RKO (cell line): ENCODE data around the gene ZNF423.
A peak's percentile ranks its signal among the peaks of the same experiment; 100 is the strongest.

Experiments used
- DNase-seq: peaks from one replicate; pipeline ENCODE4 v3.0.0-alpha.2; 2016; ENCODE audit warnings: low spot score

ZNF423 gene

DNA sequence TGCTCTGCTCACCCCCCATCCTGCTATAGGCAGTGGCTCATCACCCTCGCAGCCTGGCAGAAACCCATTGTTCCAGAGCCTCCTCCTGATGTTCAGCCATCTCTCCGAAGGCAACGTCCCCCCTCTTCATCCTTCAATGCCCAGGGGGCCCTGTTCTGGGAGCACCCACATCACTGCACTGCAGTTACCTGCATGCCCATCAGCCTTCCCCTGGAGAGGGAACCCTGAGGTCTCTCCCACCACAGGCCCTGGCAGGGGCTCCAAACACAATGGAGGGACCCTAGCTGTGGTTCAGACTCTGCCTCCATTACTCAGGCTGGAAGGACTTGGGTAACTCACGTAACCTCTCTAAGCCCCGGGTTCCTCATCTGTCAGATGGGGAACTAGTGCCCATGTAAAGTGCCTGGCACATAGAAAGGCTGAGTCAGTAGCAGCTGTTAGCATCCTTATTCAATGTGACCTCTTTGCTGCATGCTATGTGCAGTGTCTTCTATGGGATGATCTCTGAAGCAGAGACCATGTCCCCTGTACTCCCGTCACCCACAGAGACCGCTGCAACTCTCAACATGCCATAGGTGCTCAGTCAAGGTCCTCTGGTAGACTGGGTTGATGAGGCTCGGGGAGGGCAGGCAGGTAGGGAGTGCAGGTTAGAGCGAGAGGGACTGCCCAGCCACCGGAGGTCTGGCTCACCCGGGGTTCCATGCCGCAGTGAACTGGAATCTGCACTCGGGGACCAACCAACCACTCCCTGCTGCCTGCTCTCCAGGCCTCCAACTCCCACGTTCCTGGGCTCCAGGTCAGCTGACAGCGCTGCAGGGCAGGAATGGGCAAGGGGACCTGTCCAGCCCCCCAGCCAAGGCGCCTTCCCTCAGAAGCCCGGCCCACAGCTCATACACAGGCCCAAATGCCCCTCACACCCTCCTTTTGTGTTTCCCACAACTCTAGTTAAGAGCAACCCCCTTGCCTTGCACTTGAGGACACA, 233.2 kb downstream of the ZNF423 start:
- DNase-seq = no peak

GRCh38 chr16:49622084-49622390, 233.9 kb downstream of the ZNF423 start:
- no peak for DNase-seq

GRCh38 chr16:49621241-49622083, 234.4 kb downstream of the ZNF423 start:
- no peak for DNase-seq

DNA sequence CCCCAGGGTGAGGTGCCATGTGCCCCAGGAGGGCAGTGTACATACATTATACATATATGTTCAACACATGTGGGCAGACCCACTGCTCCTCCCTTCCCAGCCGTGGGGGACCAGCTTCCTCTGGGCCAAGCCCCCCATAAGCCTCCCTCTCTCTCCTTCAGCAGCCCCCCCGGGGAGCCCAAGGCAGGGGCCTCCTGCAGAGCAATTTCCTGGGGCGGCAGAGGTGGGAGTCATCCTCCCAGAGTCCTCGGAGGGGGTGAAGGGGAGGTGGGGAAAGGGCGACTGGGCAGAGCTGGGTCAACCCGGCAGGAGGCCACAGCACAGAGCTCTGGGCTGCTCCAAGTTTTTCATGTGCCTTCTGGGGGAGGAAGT, 235.1 kb downstream of the ZNF423 start:
- no peak for DNase-seq

DNA sequence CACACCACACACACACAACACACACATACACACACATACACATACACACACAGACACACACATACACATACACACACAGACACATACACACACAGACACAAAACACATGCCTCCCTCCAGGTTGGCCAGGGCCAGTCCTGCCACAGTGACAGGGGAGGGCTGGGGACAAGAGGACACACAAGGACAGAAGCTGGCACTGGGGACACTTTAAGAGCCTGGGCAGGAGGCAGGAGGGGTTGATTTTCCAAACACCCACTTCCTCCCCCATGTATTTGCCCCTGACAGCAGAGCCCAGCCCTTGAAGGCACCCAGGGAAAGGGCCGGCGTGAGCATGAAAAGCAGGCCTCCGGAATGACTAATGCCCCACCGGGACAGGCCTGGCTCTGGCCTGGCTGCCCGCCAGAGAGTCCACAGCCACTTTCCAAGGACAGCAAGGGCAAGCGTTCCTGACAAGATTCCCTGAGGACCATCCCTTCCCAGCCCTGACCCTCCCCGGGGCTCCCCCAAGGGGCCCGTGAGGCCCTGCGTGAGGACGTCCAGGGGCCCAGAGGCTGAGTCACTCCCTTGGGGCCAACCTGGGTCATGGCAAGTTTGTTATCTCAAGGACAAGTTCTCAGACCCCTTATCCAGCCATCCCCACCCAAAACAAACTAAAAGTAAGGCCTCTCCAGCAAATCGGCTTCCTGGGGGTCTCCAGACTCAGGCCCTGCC, 235.6 kb downstream of the ZNF423 start:
- no peak for DNase-seq

GRCh38 chr16:49619811-49620157, 236.1 kb downstream of the ZNF423 start:
- DNase-seq = no peak

DNA sequence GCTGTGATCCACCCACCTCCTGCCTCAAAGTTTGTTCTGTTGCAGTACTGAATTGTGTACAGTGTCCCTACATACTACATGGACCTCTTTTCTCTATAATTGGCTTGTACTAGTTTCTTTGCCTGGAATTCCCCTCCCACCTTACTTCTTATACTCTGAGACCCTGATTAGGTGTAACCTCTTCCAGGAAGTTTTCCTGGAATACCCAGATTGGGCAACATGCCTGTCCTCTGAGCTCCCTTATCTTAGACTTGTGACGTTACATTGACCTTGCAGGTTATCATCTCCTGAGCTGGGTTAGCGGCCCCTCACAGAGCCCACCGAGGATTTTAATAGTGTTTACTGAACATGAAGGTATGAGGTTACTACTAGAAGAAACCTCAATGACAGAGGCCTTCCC, 237.0 kb downstream of the ZNF423 start:
- DNase-seq = no peak

- no peak for DNase-seq
These were observed 238.1 kb downstream of the ZNF423 start for GRCh38 chr16:49617710-49618330.

DNA sequence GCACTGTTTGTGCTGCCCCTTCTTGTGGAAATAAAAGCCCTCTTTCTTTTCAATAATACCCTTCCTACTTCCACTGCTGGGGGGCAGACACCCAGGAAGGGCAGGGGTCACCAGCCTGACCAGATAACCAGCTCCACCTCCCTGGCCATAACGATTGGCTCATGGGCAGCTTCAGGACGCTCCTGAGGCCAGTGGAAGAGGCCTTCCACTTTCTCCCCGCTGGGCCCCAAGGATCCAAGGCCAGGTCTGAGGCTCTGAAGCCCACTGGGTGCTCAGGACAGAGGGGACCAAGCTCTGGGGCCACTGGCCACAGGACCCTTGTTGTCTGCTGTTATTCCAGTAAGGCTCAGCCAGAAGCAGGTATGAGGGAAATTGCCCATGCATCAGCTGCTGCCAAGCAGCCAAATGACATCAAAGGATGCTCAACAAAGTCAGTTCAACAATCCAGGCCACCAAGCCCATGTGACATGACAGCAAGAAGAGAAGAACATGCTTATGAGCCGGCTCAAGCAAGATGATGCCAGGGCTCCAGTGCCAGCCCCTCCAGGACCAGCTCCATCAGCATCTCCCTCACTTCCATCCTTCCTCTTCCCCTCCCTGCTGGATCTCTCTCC, 238.8 kb downstream of the ZNF423 start:
- no peak for DNase-seq

DNA sequence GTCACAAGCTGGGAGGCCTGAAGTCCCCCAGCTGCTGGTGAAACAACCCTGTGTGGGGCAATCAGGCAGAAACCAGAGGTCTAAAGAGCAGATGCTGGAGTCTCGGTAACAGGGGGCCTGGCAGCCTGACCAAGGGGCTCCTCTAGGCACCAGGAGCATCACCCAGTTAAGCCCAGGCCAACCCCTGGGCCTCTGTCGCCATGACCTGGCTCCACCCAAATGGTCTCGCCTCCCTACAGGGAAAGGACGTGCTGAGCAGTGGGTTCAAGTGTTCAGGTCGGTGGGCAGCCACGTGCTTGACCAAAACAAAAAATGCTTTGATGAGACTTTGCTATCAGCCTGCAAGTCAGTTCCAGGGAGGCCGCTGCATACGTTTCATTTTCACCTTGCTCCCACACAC, 240.3 kb downstream of the ZNF423 start:
- DNase-seq = no peak

DNA sequence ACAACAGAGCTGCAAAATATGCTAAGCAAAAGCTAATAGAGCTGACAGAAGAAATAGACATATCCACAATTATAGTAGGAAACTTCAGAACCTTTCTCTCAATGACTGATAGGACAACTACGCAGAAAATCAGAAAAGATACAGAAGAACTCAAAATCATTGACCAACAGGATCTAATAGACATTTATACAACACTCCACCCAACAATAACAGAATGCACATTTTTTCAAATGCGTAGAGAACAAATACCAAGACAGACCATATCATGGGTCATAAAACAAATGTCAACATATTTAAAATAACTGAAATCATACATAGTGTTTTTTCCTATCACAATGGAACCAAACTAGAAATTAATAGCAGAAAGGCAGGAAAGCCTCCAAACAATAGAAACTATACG, 244.9 kb downstream of the ZNF423 start:
- DNase-seq = no peak

DNA sequence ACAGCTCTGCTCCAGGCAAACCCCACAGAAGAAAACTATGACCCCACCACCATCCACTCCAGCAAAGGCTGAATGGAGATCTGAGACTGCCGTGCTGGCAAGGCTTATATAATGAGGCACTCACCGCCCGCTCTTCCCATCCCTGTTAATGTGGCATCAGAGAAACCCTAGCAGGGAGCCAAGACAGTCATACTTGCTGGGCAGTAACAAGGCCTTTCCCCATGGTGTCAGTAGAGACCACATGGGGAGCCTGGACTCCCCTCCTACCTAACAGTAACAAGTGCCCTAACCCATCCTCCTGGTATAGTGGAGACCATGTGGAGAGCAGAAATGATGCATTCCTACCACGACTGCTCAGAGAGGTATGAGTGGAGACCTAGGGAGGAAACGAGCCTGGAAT, 247.1 kb downstream of the ZNF423 start:
- peak; percentile 43 for DNase-seq

DNA sequence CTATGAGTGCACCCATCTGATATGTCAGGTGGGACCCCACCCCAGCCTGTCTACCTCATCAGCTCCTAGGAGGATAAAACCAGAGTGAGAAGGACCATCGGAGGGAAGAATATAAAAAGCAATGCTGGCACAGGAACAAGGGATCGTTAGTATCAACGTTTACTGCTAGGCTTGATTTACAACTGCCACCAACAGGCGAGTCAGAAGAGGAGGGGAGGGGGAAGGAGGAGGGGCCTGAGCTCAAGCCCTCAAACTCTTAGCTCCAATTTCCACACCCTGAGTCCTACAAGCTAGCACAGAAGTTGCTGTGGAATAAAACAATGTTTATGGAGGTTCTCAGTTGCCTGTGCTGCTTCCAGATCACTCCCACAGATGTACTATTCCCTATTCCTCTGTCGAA, 247.8 kb downstream of the ZNF423 start:
- no peak for DNase-seq

DNA sequence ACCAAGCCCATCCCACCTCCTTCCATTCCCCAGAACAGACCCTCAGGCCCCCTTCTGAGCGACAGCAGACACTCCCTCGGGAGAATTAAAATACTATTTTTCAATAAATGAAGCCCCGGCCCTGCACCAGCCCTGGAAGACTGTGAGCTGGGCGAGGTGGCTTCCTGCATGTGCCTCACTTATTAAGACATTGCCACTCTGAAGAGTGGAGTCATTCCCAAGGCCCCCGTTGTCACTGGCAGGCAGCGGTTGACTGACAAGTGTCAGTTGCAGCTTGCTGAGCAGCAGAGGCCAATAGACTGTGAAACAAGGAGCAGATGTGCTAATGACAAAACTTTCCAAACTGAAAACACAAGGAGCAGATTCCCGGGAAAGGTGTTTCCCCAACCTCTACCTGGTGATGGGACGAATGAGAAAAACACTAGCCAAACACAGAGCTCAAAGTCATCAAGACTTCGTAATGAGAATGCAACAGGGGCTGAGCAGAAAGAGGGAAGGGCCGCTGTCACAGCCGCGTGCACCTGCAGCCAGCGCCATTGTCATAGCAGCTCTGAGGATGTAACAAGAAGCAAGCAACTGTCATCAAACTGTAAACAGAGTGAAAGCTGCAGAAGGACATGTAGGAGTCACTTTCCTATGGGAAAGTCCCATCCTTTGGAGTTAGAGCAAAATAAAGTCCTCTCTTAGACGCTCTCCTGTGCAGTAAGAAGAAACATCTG, 250.2 kb downstream of the ZNF423 start:
- DNase-seq = no peak

DNA sequence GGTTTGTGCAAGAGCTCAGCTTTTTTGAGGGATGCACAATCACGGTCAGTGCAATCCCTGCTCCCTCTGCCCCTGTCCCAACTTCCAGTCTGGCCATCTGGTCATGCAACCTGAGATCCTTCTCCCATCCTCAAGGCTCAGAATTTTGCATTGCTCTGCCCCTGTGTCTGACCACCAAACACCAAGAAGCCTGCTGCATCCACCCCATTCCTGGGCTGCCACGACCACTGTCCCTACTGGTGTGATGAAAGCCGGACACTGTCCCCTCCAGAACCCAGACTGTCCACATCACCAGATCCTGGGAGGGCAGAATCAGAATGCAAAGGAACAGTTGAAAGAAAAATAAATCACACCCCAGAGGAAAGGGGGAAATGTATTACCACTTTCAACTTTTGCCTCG, 251.3 kb downstream of the ZNF423 start:
- DNase-seq = no peak

- no peak for DNase-seq
These were observed 252.0 kb downstream of the ZNF423 start for GRCh38 chr16:49603956-49604355.

DNA sequence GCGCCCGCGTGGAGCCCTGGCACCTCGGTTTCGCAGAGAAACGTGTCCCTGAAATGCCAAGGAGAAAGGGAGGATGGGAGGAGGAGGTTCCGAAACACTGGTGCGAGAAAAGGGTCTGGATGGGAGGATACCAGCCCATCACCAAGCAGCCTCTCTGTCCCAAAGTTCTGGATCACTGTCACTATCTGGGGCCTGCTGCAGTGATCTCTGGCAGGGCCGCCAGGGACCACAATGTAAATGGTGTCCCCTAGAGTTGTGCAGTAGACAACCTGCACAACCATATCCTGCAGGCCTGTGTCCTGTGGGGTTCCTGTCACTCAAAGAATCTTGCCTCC, 253.0 kb downstream of the ZNF423 start:
- DNase-seq = no peak

- DNase-seq = no peak
These were observed 253.5 kb downstream of the ZNF423 start for GRCh38 chr16:49602201-49602975.

- no peak for DNase-seq
These were observed 254.3 kb downstream of the ZNF423 start for GRCh38 chr16:49601576-49601975.

DNA sequence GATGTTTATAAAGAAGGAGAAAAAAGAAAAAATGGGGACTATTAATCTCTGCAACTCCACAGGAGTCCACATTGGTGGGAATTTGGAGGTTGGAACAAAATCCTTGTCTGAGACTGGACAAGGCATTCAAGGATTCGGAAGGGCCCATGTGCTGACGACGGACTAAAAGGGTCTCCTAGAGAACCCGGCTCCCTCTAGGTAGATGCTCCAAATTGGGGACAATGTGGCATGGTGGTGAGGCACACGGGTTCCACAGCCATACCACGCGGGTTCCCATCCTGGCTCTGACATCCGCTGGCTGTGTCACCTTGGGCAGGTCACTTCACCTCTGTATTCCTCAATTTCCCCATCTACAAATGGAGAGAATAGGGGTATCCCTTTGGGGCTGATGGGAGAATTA, 254.9 kb downstream of the ZNF423 start:
- DNase-seq = no peak

DNA sequence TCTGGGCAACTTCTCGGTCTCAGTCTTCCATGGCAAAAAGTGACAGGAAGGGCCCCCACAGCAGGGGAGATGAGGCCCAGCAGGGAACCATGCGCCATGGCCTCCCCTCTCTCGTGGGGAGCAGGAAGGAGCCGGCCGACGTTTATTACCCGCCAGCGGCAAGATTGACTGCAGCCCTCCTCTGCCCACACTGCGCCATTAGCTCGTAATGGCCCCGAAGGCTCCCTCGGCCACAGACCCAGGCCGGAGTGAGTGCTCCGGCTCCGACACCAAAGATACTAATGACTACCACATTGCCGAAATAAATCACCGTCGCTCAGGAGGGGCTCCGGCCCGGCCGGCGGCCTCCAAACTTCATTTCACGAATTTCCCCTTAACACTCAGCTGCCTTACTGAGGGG, 255.4 kb downstream of the ZNF423 start:
- no peak for DNase-seq
